SU-DHL-6 (cell line): ENCODE data around the gene SPRED2.

Experiments
- H2AFZ ChIP-seq: fragments of 200-600 bp; sonication (generic); 2 replicates; pipeline ENCODE4 v1.6.1; 2014; ENCODE audit warnings: low read depth, mild to moderate bottlenecking, moderate library complexity, mixed read lengths, antibody characterized with exemption, low read length; ENCODE audit not compliant: severe bottlenecking
- H3F3A ChIP-seq: fragments of 200-600 bp; shearing (Covaris generic); 2 replicates; pipeline ENCODE4 v1.6.0; 2016; ENCODE audit warnings: antibody characterized with exemption, mild to moderate bottlenecking; ENCODE audit not compliant: insufficient read depth
- H3K27ac ChIP-seq: fragments of 200-600 bp; sonication (generic); 2 replicates; pipeline ENCODE4 v1.5.1; 2016; ENCODE audit warnings: low read depth, mild to moderate bottlenecking, low read length, moderate library complexity, mixed read lengths
- H3K27me3 ChIP-seq: fragments of 200-600 bp; sonication (generic), shearing (Covaris generic); 2 replicates; pipeline ENCODE4 v1.6.0; 2014; ENCODE audit warnings: mild to moderate bottlenecking, low read length
- H3K36me3 ChIP-seq: fragments of 200-600 bp; sonication (generic); 2 replicates; pipeline ENCODE4 v1.6.1; 2014; ENCODE audit warnings: mild to moderate bottlenecking, low read length, mixed read lengths
- H3K4me2 ChIP-seq: fragments of 300-600, 200-600 bp; shearing (Covaris generic), sonication (generic); 2 replicates; pipeline ENCODE4 v1.6.0; 2014; ENCODE audit warnings: low read length, low read depth, mild to moderate bottlenecking; ENCODE audit not compliant: poor library complexity, severe bottlenecking
- H3K4me3 ChIP-seq: fragments of 200-600 bp; sonication (generic); 2 replicates; pipeline ENCODE4 v1.5.1; 2014; ENCODE audit warnings: antibody characterized with exemption, low read length, mild to moderate bottlenecking, mixed read lengths; ENCODE audit not compliant: insufficient read depth, poor library complexity, severe bottlenecking
- H3K79me2 ChIP-seq: fragments of 200-600 bp; sonication (generic); 2 replicates; pipeline ENCODE4 v1.6.1; 2014; ENCODE audit warnings: mild to moderate bottlenecking, low read length, moderate library complexity; ENCODE audit not compliant: insufficient read depth
- H3K9ac ChIP-seq: fragments of 200-600 bp; sonication (generic); 2 replicates; pipeline ENCODE4 v1.7.0; 2014; ENCODE audit warnings: mild to moderate bottlenecking, low read length
- H3K9me2 ChIP-seq: fragments of 200-600 bp; sonication (generic); replicated peaks from 2 replicates; pipeline ENCODE4 v1.6.1; 2014; ENCODE audit warnings: low read length; ENCODE audit not compliant: insufficient read depth
- H3K9me3 ChIP-seq: fragments of 200-600 bp; sonication (generic); 2 replicates; pipeline ENCODE4 v1.6.1; 2014; ENCODE audit warnings: low read length, mixed read lengths; ENCODE audit not compliant: insufficient read depth
- H4K20me1 ChIP-seq: fragments of 200-600 bp; sonication (generic); 2 replicates; pipeline ENCODE4 v1.6.1; 2014; ENCODE audit warnings: low read depth, mild to moderate bottlenecking, antibody characterized with exemption, low read length, moderate library complexity, mixed read lengths
- EZH2phosphoT487 ChIP-seq: fragments of 200-600 bp; sonication (generic), shearing (Covaris generic); conservative IDR thresholded peaks from 2 replicates; pipeline ENCODE4 v1.6.1; 2018; ENCODE audit warnings: mild to moderate bottlenecking, antibody characterized with exemption, low read length, moderate library complexity, mixed read lengths
- TF ChIP-seq, protein P1 (sequence below): fragments of 200-600 bp; sonication (generic); IDR thresholded peaks from one replicate; pipeline ENCODE4 v1.5.1; 2017; ENCODE audit warnings: antibody characterized with exemption, mild to moderate bottlenecking, low read length, moderate library complexity; ENCODE audit not compliant: insufficient read depth, poor library complexity, severe bottlenecking

Gene SPRED2

GRCh38 chr2:65347913-65348312 is 84.5 kb downstream of the SPRED2 start:
- Histone ChIP-seq H3K27ac (no peak overlapping the region), H3K4me2 (no peak overlapping the region), H4K20me1 (peaks cover 4% of the 10 kb centered on the region; the same call in 1 of the 2 replicates), H3K9me2 (no peaks in the 10 kb centered on the region), H3K4me3 (no peak overlapping the region), H3K27me3 (no peaks in the 10 kb centered on the region), H3K9me3 (no peaks in the 10 kb centered on the region), H3K9ac (no peak overlapping the region), H3K79me2 (peaks cover 98% of the 10 kb centered on the region), H3F3A (peaks cover 21% of the 10 kb centered on the region), H2AFZ (no peak overlapping the region), H3K36me3 (peaks cover 17% of the 10 kb centered on the region)
- TF ChIP-seq, protein P1, sequence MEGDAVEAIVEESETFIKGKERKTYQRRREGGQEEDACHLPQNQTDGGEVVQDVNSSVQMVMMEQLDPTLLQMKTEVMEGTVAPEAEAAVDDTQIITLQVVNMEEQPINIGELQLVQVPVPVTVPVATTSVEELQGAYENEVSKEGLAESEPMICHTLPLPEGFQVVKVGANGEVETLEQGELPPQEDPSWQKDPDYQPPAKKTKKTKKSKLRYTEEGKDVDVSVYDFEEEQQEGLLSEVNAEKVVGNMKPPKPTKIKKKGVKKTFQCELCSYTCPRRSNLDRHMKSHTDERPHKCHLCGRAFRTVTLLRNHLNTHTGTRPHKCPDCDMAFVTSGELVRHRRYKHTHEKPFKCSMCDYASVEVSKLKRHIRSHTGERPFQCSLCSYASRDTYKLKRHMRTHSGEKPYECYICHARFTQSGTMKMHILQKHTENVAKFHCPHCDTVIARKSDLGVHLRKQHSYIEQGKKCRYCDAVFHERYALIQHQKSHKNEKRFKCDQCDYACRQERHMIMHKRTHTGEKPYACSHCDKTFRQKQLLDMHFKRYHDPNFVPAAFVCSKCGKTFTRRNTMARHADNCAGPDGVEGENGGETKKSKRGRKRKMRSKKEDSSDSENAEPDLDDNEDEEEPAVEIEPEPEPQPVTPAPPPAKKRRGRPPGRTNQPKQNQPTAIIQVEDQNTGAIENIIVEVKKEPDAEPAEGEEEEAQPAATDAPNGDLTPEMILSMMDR, result no peak
- TF ChIP-seq EZH2phosphoT487, result no peak

DNA sequence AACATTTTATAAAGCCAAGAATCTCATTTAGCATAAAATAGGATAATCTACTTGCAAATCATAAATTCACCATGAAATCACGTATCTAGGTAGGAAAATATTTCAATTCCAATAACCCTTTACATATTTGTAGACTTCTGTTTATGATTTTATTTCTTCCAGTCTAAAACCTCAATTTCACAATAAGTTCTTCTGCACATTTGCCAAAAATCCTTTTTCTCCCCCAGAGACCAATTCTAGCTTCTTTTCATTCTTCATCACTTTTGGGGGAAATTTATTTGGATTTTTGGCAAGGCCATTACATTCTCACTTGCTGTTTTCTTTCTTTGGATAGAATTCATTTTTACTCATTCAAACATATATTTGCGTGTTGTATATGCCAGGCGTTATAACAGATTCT is 86.8 kb downstream of the SPRED2 start:
- H3K9ac ChIP-seq, result no peak overlapping the region
- TF ChIP-seq, protein P1, result no peak
- TF ChIP-seq EZH2phosphoT487, result no peak
- no peaks in the 10 kb centered on the region for H3K27me3 ChIP-seq
- H2AFZ ChIP-seq, result no peak overlapping the region
- no peak overlapping the region for H3K4me3 ChIP-seq
- H3K9me2 ChIP-seq, result no peaks in the 10 kb centered on the region
- H3F3A ChIP-seq, result peaks cover 19% of the 10 kb centered on the region; the same call in 1 of the 2 replicates
- H3K27ac ChIP-seq, result no peak overlapping the region
- H3K79me2 ChIP-seq, result peaks cover 85% of the 10 kb centered on the region
- no peaks in the 10 kb centered on the region for H3K9me3 ChIP-seq
- peaks cover 4% of the 10 kb centered on the region; the same call in 1 of the 2 replicates for H4K20me1 ChIP-seq
- H3K36me3 ChIP-seq, result peaks cover 27% of the 10 kb centered on the region
- H3K4me2 ChIP-seq, result no peak overlapping the region

DNA sequence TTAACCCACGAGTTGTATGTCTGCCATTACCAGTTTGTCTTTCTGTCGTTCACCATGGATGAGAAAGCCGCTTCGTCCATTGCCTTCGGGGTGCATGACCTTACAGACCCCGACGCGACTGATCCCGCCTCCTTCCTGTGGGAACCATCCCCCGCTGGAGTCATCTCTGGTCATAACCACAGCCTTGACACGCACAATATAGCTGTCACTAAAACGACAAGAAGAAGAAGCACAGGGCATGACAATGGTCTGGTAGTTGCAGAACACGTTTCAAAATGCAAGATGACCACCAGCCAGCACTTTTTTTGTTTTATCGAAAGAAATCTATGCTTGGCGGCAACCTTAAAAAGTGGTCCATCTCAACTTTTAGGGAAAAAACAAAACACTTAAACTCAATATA is 87.7 kb downstream of the SPRED2 start:
- no peak for TF ChIP-seq EZH2phosphoT487
- TF ChIP-seq, protein P1, result no peak
- Histone ChIP-seq H3F3A (peaks cover 27% of the 10 kb centered on the region; the same call in 1 of the 2 replicates), H3K27ac (no peak overlapping the region), H4K20me1 (peaks cover 4% of the 10 kb centered on the region; the same call in 1 of the 2 replicates), H3K9me2 (no peaks in the 10 kb centered on the region), H3K9me3 (no peaks in the 10 kb centered on the region), H3K4me2 (no peak overlapping the region), H3K27me3 (no peaks in the 10 kb centered on the region), H3K9ac (no peak overlapping the region), H3K79me2 (peaks cover 77% of the 10 kb centered on the region), H3K4me3 (no peak overlapping the region), H2AFZ (no peak overlapping the region), H3K36me3 (peaks cover 36% of the 10 kb centered on the region)
